GM23338 (cell line): ENCODE data around the gene FOXJ1. TPM values are rescaled to one million over a fixed set of nuclear protein-coding genes. Genes with fewer than 3 reads are reported as not detected.

Source experiments
- ATAC-seq: fragments of 200-7000 bp; cut with Tn5 transposase; 3 replicates; pipeline ENCODE4 v1.9.1; 2020
- DNase-seq: peaks from one replicate; pipeline ENCODE4 v3.0.0-alpha.2; 2015; ENCODE audit warnings: low spot score
- H2AFZ ChIP-seq: fragments of 200-600 bp; sonication (generic); 2 replicates; pipeline ENCODE4 v1.8.0; 2016; ENCODE audit warnings: antibody characterized with exemption, mild to moderate bottlenecking, moderate library complexity
- H3F3A ChIP-seq: fragments of 200-600 bp; sonication (generic); replicated peaks from 2 replicates; pipeline ENCODE4 v1.8.0; 2017; ENCODE audit warnings: antibody characterized with exemption, mixed run types, low read depth
- H3K27ac ChIP-seq: fragments of 200-600 bp; sonication (generic); 2 replicates; pipeline ENCODE4 v1.6.1; 2016; ENCODE audit warnings: low read depth
- H3K27me3 ChIP-seq: fragments of 200-600 bp; sonication (generic); 2 replicates; pipeline ENCODE4 v1.8.0; 2016; ENCODE audit warnings: mild to moderate bottlenecking, mixed run types, moderate library complexity; ENCODE audit not compliant: insufficient read depth
- H3K36me3 ChIP-seq: fragments of 200-600 bp; sonication (generic); 2 replicates; pipeline ENCODE4 v1.8.0; 2016; ENCODE audit warnings: mild to moderate bottlenecking; ENCODE audit not compliant: insufficient read depth
- H3K4me1 ChIP-seq: fragments of 200-600 bp; sonication (generic); 2 replicates; pipeline ENCODE4 v1.8.0; 2016; ENCODE audit warnings: mild to moderate bottlenecking, moderate library complexity; ENCODE audit not compliant: insufficient read depth
- H3K4me2 ChIP-seq: fragments of 200-600 bp; sonication (generic); 2 replicates; pipeline ENCODE4 v1.7.1; 2017; ENCODE audit warnings: mixed run types
- H3K4me3 ChIP-seq: fragments of 200-600 bp; sonication (generic); 2 replicates; pipeline ENCODE4 v1.6.1; 2016; ENCODE audit warnings: mixed run types
- H3K79me2 ChIP-seq: fragments of 200-600 bp; sonication (generic); replicated peaks from 2 replicates; pipeline ENCODE4 v1.8.0; 2017; ENCODE audit warnings: mild to moderate bottlenecking; ENCODE audit not compliant: insufficient read depth
- H3K9me2 ChIP-seq: fragments of 200-600 bp; sonication (generic); 2 replicates; pipeline ENCODE4 v1.8.0; 2017; ENCODE audit not compliant: insufficient read depth
- H4K20me1 ChIP-seq: fragments of 200-600 bp; sonication (generic); replicated peaks from 2 replicates; pipeline ENCODE4 v1.8.0; 2017; ENCODE audit warnings: mild to moderate bottlenecking; ENCODE audit not compliant: insufficient read depth
- H3K27ac Mint-ChIP-seq: 2 replicates; pipeline ENCODE4 v1.8.0; 2020; ENCODE audit warnings: inconsistent platforms, mild to moderate bottlenecking, moderate library complexity, mixed read lengths
- H3K27me3 Mint-ChIP-seq: 3 replicates; pipeline ENCODE4 v1.8.0; 2022; ENCODE audit warnings: low read depth, mild to moderate bottlenecking, moderate library complexity, mixed read lengths, inconsistent platforms; ENCODE audit not compliant: insufficient read depth, poor library complexity
- H3K36me3 Mint-ChIP-seq: 3 replicates; pipeline ENCODE4 v1.8.0; 2021; ENCODE audit warnings: low read depth, mild to moderate bottlenecking, inconsistent platforms, moderate library complexity, mixed read lengths
- H3K4me1 Mint-ChIP-seq: 3 replicates; pipeline ENCODE4 v1.8.0; 2020; ENCODE audit warnings: mild to moderate bottlenecking, inconsistent platforms, mixed read lengths
- H3K4me3 Mint-ChIP-seq: 3 replicates; pipeline ENCODE4 v1.8.0; 2021; ENCODE audit warnings: moderate library complexity, mild to moderate bottlenecking, inconsistent platforms, mixed read lengths
- H3K9me3 Mint-ChIP-seq: 3 replicates; pipeline ENCODE4 v1.8.0; 2020; ENCODE audit warnings: moderate library complexity, mild to moderate bottlenecking, inconsistent platforms, mixed read lengths
- CREB1 ChIP-seq: fragments of 250-450 bp; sonication (Bioruptor Pico); IDR thresholded peaks from 2 replicates; pipeline ENCODE4 v1.5.0; 2020; ENCODE audit warnings: low read depth, mild to moderate bottlenecking, moderate library complexity
- ETS1 ChIP-seq: IDR thresholded peaks from 2 replicates; pipeline ENCODE4 v1.6.1; 2016; ENCODE audit warnings: antibody characterized with exemption
- EZH2 ChIP-seq: fragments of 200-600 bp; sonication (generic); IDR thresholded peaks from one replicate; pipeline ENCODE4 v1.8.0; 2017; ENCODE audit warnings: antibody characterized with exemption, mild to moderate bottlenecking, low read depth; ENCODE audit not compliant: unreplicated experiment
- EZH2phosphoT487 ChIP-seq: fragments of 200-600 bp; sonication (generic); IDR thresholded peaks from one replicate; pipeline ENCODE4 v1.8.1; 2018; ENCODE audit warnings: antibody characterized with exemption; ENCODE audit not compliant: unreplicated experiment
- NANOG ChIP-seq: IDR thresholded peaks from 2 replicates; pipeline ENCODE4 v1.6.1; 2016; ENCODE audit warnings: antibody characterized with exemption, borderline replicate concordance
- POLR2AphosphoS5 ChIP-seq: IDR thresholded peaks from 2 replicates; pipeline ENCODE4 v1.6.1; 2016; ENCODE audit warnings: antibody characterized with exemption, low read depth
- STAT1 ChIP-seq: IDR thresholded peaks from one replicate; pipeline ENCODE4 v1.6.1; 2016; ENCODE audit warnings: antibody characterized with exemption; ENCODE audit not compliant: unreplicated experiment
- ZNF114 ChIP-seq: fragments of 250-450 bp; sonication (Bioruptor Pico); IDR thresholded peaks from 2 replicates; pipeline ENCODE4 v1.5.0; 2020; ENCODE audit warnings: mild to moderate bottlenecking, moderate library complexity
- ZNF331 ChIP-seq: fragments of 250-450 bp; sonication (Bioruptor Pico); IDR thresholded peaks from 2 replicates; pipeline ENCODE4 v1.5.0; 2020; ENCODE audit warnings: low read depth, mild to moderate bottlenecking, moderate library complexity
- ZNF462 ChIP-seq: fragments of 250-450 bp; sonication (Bioruptor Pico); IDR thresholded peaks from 2 replicates; pipeline ENCODE4 v1.5.0; 2020; ENCODE audit warnings: mild to moderate bottlenecking, moderate library complexity
- polyA plus RNA-seq: library from polyadenylated mRNA; unstranded; fragments of >200 nt; fragmentation: Nextera tagmentation; extraction: Ambion mirVana; gene quantifications from 2 replicates; pipeline ENCODE4 v1.2.1, GENCODE V29; 2016
- total RNA-seq: library from RNA; depleted of rRNA; stranded (reverse); fragments of >200 nt; shearing (Covaris generic); gene quantifications from 2 replicates; pipeline ENCODE4 v1.2.3, GENCODE V29; 2014

FOXJ1 gene
- total and polyA plus RNA-seq, 2 experiments from 2014 or later = 2.3 to 12.3 TPM

GRCh38 chr17:76094046-76094445 lies 47.0 kb downstream of the FOXJ1 start:
- Histone ChIP-seq H3K4me3 (no peak overlapping the region), H4K20me1 (no peaks in the 10 kb centered on the region; the same call in 1 of the 2 replicates)
- H3K36me3 Mint-ChIP-seq = peaks cover 69% of the 10 kb centered on the region

More at GRCh38 chr17:76094046-76094445, 47.0 kb downstream of the FOXJ1 start:
- no peaks in the 10 kb centered on the region for H3K79me2 ChIP-seq
- no peak overlapping the region for H3K27ac ChIP-seq
- H3K27me3 ChIP-seq = no peaks in the 10 kb centered on the region
- H3F3A ChIP-seq = no peaks in the 10 kb centered on the region
- no peaks in the 10 kb centered on the region for H3K4me1 ChIP-seq
- peaks cover 12% of the 10 kb centered on the region; the same call in 1 of the 2 replicates for H3K36me3 ChIP-seq
- Mint-ChIP-seq H3K27ac (no peak overlapping the region), H3K4me3 (no peak overlapping the region), H3K9me3 (no peaks in the 10 kb centered on the region), H3K27me3 (peaks cover 3% of the 10 kb centered on the region), H3K4me1 (no peaks in the 10 kb centered on the region)
- no peak overlapping the region for H3K4me2 ChIP-seq
- no peak overlapping the region for H2AFZ ChIP-seq
- no peak for ATAC-seq
- DNase-seq = no peak
- no peaks in the 10 kb centered on the region for H3K9me2 ChIP-seq
- TF ChIP-seq NANOG = no peak
- no peak for TF ChIP-seq EZH2
- TF ChIP-seq CREB1 (CRISPR knock-in tag) = no peak
- TF ChIP-seq STAT1 = no peak
- no peak for TF ChIP-seq ZNF114 (CRISPR knock-in tag)
- no peak for TF ChIP-seq ZNF462 (CRISPR knock-in tag)
- TF ChIP-seq ETS1 = no peak
- no peak for TF ChIP-seq EZH2phosphoT487
- no peak for TF ChIP-seq POLR2AphosphoS5
- no peak for TF ChIP-seq ZNF331 (CRISPR knock-in tag)
